ENCODE data around the gene SNX25. TPM values are rescaled to one million over a fixed set of nuclear protein-coding genes. Genes with fewer than 3 reads are reported as not detected.
A peak's percentile ranks its signal among the peaks of the same experiment; 100 is the strongest.

SNX25 gene
- total and polyA plus RNA-seq, 2 of the 13 experiments (the other 11 are each of a cell fraction or from before 2014, with no cell fraction given) = 23.4 to 23.5 TPM

DNA sequence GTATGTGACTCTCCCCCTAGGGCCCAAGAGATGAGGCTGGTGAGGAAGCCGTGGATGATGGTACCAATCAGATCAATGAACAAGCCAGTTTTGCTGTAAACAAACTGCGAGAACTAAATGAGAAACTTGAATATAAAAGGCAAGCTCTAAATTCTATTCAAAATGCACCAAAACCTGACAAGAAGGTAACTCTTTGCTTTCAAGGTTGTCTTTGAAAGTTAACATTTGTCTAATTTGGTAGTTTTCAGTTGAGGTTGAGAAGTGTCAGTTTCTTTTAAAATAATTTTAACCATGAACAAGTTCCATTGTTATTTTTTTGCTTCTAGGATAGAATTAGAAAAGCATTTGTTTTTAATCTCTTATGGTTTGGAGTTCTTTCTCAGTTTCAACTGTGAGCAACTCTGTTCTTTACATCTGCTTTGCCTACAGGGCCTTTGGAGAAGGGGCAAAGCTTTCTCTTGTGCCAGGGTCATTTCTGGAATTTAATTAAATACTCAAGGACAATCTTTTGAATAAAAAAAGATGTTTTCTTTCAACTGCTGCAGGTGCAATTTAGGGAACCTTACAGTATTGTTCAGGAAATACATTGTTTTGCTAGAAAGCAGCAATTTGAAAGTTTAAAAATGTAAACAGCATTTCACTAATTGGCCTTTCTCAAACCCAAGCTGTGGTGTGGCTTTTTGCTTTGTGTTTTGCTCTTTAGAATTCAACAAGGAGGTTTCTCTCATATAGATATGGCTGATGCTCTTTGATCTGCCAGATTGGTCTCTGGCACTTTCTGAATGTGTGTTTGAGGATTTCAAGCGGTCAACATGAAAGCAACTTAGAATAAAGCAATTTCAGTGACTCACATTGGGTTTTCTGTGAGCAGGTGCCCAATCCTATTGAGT lies 123.4 kb downstream of the SNX25 start (continued):
- TF ChIP-seq, protein P1, sequence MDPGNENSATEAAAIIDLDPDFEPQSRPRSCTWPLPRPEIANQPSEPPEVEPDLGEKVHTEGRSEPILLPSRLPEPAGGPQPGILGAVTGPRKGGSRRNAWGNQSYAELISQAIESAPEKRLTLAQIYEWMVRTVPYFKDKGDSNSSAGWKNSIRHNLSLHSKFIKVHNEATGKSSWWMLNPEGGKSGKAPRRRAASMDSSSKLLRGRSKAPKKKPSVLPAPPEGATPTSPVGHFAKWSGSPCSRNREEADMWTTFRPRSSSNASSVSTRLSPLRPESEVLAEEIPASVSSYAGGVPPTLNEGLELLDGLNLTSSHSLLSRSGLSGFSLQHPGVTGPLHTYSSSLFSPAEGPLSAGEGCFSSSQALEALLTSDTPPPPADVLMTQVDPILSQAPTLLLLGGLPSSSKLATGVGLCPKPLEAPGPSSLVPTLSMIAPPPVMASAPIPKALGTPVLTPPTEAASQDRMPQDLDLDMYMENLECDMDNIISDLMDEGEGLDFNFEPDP (CRISPR knock-in tag; conservative IDR thresholded peaks at IDR 0.05) = no peak
- TF ChIP-seq ZNF3 (CRISPR knock-in tag; IDR thresholded peaks at IDR 0.05) = no peak
- TF ChIP-seq GLI4 (CRISPR knock-in tag; IDR thresholded peaks at IDR 0.05; ENCODE audit: borderline replicate concordance) = no peak
- TF ChIP-seq ZNF253 (CRISPR knock-in tag; IDR thresholded peaks at IDR 0.05; ENCODE audit: borderline replicate concordance) = no peak
- TF ChIP-seq ZNF746 (CRISPR knock-in tag; IDR thresholded peaks at IDR 0.05) = no peak
- TF ChIP-seq, protein P2, sequence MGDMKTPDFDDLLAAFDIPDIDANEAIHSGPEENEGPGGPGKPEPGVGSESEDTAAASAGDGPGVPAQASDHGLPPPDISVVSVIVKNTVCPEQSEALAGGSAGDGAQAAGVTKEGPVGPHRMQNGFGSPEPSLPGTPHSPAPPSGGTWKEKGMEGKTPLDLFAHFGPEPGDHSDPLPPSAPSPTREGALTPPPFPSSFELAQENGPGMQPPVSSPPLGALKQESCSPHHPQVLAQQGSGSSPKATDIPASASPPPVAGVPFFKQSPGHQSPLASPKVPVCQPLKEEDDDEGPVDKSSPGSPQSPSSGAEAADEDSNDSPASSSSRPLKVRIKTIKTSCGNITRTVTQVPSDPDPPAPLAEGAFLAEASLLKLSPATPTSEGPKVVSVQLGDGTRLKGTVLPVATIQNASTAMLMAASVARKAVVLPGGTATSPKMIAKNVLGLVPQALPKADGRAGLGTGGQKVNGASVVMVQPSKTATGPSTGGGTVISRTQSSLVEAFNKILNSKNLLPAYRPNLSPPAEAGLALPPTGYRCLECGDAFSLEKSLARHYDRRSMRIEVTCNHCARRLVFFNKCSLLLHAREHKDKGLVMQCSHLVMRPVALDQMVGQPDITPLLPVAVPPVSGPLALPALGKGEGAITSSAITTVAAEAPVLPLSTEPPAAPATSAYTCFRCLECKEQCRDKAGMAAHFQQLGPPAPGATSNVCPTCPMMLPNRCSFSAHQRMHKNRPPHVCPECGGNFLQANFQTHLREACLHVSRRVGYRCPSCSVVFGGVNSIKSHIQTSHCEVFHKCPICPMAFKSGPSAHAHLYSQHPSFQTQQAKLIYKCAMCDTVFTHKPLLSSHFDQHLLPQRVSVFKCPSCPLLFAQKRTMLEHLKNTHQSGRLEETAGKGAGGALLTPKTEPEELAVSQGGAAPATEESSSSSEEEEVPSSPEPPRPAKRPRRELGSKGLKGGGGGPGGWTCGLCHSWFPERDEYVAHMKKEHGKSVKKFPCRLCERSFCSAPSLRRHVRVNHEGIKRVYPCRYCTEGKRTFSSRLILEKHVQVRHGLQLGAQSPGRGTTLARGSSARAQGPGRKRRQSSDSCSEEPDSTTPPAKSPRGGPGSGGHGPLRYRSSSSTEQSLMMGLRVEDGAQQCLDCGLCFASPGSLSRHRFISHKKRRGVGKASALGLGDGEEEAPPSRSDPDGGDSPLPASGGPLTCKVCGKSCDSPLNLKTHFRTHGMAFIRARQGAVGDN (CRISPR knock-in tag; IDR thresholded peaks at IDR 0.05) = no peak
- no peak for TF ChIP-seq NKX3-1 (CRISPR knock-in tag; IDR thresholded peaks at IDR 0.05)
- TF ChIP-seq MED1 (CRISPR knock-in tag; IDR thresholded peaks at IDR 0.05) = peak; percentile 24; the same call in 1 of the 2 replicates
- TF ChIP-seq, protein P3, sequence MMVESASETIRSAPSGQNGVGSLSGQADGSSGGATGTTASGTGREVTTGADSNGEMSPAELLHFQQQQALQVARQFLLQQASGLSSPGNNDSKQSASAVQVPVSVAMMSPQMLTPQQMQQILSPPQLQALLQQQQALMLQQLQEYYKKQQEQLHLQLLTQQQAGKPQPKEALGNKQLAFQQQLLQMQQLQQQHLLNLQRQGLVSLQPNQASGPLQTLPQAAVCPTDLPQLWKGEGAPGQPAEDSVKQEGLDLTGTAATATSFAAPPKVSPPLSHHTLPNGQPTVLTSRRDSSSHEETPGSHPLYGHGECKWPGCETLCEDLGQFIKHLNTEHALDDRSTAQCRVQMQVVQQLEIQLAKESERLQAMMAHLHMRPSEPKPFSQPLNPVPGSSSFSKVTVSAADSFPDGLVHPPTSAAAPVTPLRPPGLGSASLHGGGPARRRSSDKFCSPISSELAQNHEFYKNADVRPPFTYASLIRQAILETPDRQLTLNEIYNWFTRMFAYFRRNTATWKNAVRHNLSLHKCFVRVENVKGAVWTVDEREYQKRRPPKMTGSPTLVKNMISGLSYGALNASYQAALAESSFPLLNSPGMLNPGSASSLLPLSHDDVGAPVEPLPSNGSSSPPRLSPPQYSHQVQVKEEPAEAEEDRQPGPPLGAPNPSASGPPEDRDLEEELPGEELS (CRISPR knock-in tag; IDR thresholded peaks at IDR 0.05) = peak; percentile 37; the same call in 1 of the 2 replicates
- TF ChIP-seq MTA3 (CRISPR knock-in tag; IDR thresholded peaks at IDR 0.05) = no peak
- no peak for TF ChIP-seq ZNF510 (CRISPR knock-in tag; IDR thresholded peaks at IDR 0.05; ENCODE audit: low read depth)
- no peak for TF ChIP-seq HOXA3 (CRISPR knock-in tag; IDR thresholded peaks at IDR 0.05)
- peak; percentile 35; the same call in 1 of the 2 replicates for TF ChIP-seq ELF3 (CRISPR knock-in tag; IDR thresholded peaks at IDR 0.05)
- TF ChIP-seq, protein P4, sequence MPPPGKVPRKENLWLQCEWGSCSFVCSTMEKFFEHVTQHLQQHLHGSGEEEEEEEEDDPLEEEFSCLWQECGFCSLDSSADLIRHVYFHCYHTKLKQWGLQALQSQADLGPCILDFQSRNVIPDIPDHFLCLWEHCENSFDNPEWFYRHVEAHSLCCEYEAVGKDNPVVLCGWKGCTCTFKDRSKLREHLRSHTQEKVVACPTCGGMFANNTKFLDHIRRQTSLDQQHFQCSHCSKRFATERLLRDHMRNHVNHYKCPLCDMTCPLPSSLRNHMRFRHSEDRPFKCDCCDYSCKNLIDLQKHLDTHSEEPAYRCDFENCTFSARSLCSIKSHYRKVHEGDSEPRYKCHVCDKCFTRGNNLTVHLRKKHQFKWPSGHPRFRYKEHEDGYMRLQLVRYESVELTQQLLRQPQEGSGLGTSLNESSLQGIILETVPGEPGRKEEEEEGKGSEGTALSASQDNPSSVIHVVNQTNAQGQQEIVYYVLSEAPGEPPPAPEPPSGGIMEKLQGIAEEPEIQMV (CRISPR knock-in tag; IDR thresholded peaks at IDR 0.05; ENCODE audit: low read depth) = no peak
- no peak for TF ChIP-seq NFIC (IDR thresholded peaks at IDR 0.05; ENCODE audit: low read length)
- TF ChIP-seq SAFB2 (CRISPR knock-in tag; IDR thresholded peaks at IDR 0.05; ENCODE audit: borderline replicate concordance, low read depth) = no peak
- TF ChIP-seq ASH2L (IDR thresholded peaks at IDR 0.05; ENCODE audit: insufficient read length, low read depth, low read length) = peak; percentile 62
- TF ChIP-seq, protein P5, sequence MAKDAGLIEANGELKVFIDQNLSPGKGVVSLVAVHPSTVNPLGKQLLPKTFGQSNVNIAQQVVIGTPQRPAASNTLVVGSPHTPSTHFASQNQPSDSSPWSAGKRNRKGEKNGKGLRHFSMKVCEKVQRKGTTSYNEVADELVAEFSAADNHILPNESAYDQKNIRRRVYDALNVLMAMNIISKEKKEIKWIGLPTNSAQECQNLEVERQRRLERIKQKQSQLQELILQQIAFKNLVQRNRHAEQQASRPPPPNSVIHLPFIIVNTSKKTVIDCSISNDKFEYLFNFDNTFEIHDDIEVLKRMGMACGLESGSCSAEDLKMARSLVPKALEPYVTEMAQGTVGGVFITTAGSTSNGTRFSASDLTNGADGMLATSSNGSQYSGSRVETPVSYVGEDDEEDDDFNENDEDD (CRISPR knock-in tag; IDR thresholded peaks at IDR 0.05; ENCODE audit: borderline replicate concordance) = no peak
